Stimulated activated effector memory CD8-positive, alpha-beta T cell treated with anti-CD3 and anti-CD28 coated beads, Interleukin-12 subunit alpha, Interleukin-12 subunit beta, amount 100 ng/mL, for 72 hours (primary cell): Measurements from ENCODE around the gene SLAMF8.

ENCODE experiments used
- ATAC-seq: fragments of 150-1000 bp; cut with Tn5 transposase; 2 replicates; pipeline ENCODE4 v1.10.0; 2021
- DNase-seq, 2 donors: peaks; one replicate each; pipeline ENCODE4 v3.0.0; 2021 to 2022; ENCODE audit warnings: low spot score in 2 of 2
- H3K27ac Mint-ChIP-seq: one replicate; pipeline ENCODE4 v1.8.0; 2022; ENCODE audit warnings: mild to moderate bottlenecking, mixed read lengths
- H3K36me3 Mint-ChIP-seq: one replicate; pipeline ENCODE4 v1.8.0; 2022; ENCODE audit warnings: mild to moderate bottlenecking, mixed read lengths
- H3K4me1 Mint-ChIP-seq: one replicate; pipeline ENCODE4 v1.8.0; 2022; ENCODE audit warnings: mixed read lengths
- H3K4me3 Mint-ChIP-seq: one replicate; pipeline ENCODE4 v1.8.0; 2022; ENCODE audit warnings: mild to moderate bottlenecking, mixed read lengths
- H3K9me3 Mint-ChIP-seq: one replicate; pipeline ENCODE4 v1.8.0; 2022; ENCODE audit warnings: mixed read lengths

Gene SLAMF8

GRCh38 chr1:159826441-159827101 is at the start of gene SLAMF8:
Gene SLAMF8, plus strand, starts transcription at chr1:159826873. Its CDS starts 26 bp downstream, at chr1:159826899.
- H3K4me1 Mint-ChIP-seq: peaks cover 87% of the 10 kb centered on the region

GRCh38 chr1:159778266-159778665 is 48.4 kb upstream of the SLAMF8 start:
- H3K36me3 Mint-ChIP-seq: no peaks in the 10 kb centered on the region
- no peak for ATAC-seq
- no peak overlapping the region for H3K27ac Mint-ChIP-seq
- no peak overlapping the region for H3K4me3 Mint-ChIP-seq
- H3K4me1 Mint-ChIP-seq: peaks cover 15% of the 10 kb centered on the region
- no peaks in the 10 kb centered on the region for H3K9me3 Mint-ChIP-seq
- DNase-seq: no peak

More at GRCh38 chr1:159826441-159827101, at the start of gene SLAMF8:
- Mint-ChIP-seq H3K27ac (peak within 1 kb of the TSS; percentile 86), H3K36me3 (no peaks in the 10 kb centered on the region), H3K9me3 (no peaks in the 10 kb centered on the region), H3K4me3 (peak within 1 kb of the TSS; percentile 71)
- peak; percentile 38 to 86 for DNase-seq
- peak; percentile 94 for ATAC-seq

- Mint-ChIP-seq H3K4me3 (peak overlapping the region; percentile 69), H3K4me1 (peaks cover 26% of the 10 kb centered on the region), H3K27ac (peak overlapping the region; percentile 60), H3K36me3 (no peaks in the 10 kb centered on the region), H3K9me3 (no peaks in the 10 kb centered on the region)
- ATAC-seq (no peak), DNase-seq (no peak)
These were observed 47.2 kb upstream of the SLAMF8 start for GRCh38 chr1:159779403-159779851.

- H3K9me3 Mint-ChIP-seq: no peaks in the 10 kb centered on the region
- DNase-seq (peak; percentile 87 to 97), ATAC-seq (peak; percentile 98)
- H3K36me3 Mint-ChIP-seq: no peaks in the 10 kb centered on the region
- peaks cover 29% of the 10 kb centered on the region for H3K4me1 Mint-ChIP-seq
- peak within 1 kb of the TSS; percentile 69 for H3K4me3 Mint-ChIP-seq
- H3K27ac Mint-ChIP-seq: peak within 1 kb of the TSS; percentile 64
These were observed 45.8 kb upstream of the SLAMF8 start, which contains the start of gene DUSP23 for GRCh38 chr1:159780583-159781582. Gene DUSP23, plus strand, starts transcription at chr1:159780962. Its CDS starts 139 bp downstream, at chr1:159781101.

GRCh38 chr1:159781992-159782391 is 44.7 kb upstream of the SLAMF8 start:
- no peak for DNase-seq
- H3K9me3 Mint-ChIP-seq: no peaks in the 10 kb centered on the region
- no peak overlapping the region for H3K27ac Mint-ChIP-seq
- H3K4me1 Mint-ChIP-seq: peaks cover 29% of the 10 kb centered on the region
- no peak for ATAC-seq
- peak overlapping the region; percentile 69 for H3K4me3 Mint-ChIP-seq
- no peaks in the 10 kb centered on the region for H3K36me3 Mint-ChIP-seq

GRCh38 chr1:159783724-159784123 is 42.9 kb upstream of the SLAMF8 start:
- Mint-ChIP-seq H3K36me3 (no peaks in the 10 kb centered on the region), H3K4me1 (peaks cover 29% of the 10 kb centered on the region), H3K9me3 (no peaks in the 10 kb centered on the region), H3K4me3 (no peak overlapping the region), H3K27ac (no peak overlapping the region)
- DNase-seq (no peak), ATAC-seq (no peak)

GRCh38 chr1:159786465-159786864 is 40.2 kb upstream of the SLAMF8 start:
- ATAC-seq: no peak
- H3K4me3 Mint-ChIP-seq: no peak overlapping the region

GRCh38 chr1:159786966-159787365 is 39.7 kb upstream of the SLAMF8 start:
- Mint-ChIP-seq H3K9me3 (no peaks in the 10 kb centered on the region), H3K4me3 (no peak overlapping the region), H3K4me1 (peaks cover 20% of the 10 kb centered on the region), H3K27ac (no peak overlapping the region), H3K36me3 (no peaks in the 10 kb centered on the region)
- no peak for DNase-seq
- no peak for ATAC-seq

More at GRCh38 chr1:159786465-159786864, 40.2 kb upstream of the SLAMF8 start:
- H3K9me3 Mint-ChIP-seq: no peaks in the 10 kb centered on the region
- DNase-seq: no peak
- H3K36me3 Mint-ChIP-seq: no peaks in the 10 kb centered on the region
- H3K4me1 Mint-ChIP-seq: peaks cover 25% of the 10 kb centered on the region
- no peak overlapping the region for H3K27ac Mint-ChIP-seq

- DNase-seq: no peak
- no peaks in the 10 kb centered on the region for H3K9me3 Mint-ChIP-seq
- H3K27ac Mint-ChIP-seq: no peak overlapping the region
- peak; percentile 21 for ATAC-seq
- H3K36me3 Mint-ChIP-seq: no peaks in the 10 kb centered on the region
- H3K4me1 Mint-ChIP-seq: no peaks in the 10 kb centered on the region
- no peak overlapping the region for H3K4me3 Mint-ChIP-seq
These were observed 36.3 kb upstream of the SLAMF8 start for GRCh38 chr1:159790237-159790917.

- Mint-ChIP-seq H3K27ac (no peak overlapping the region), H3K36me3 (no peaks in the 10 kb centered on the region), H3K9me3 (no peaks in the 10 kb centered on the region), H3K4me3 (no peak overlapping the region), H3K4me1 (no peaks in the 10 kb centered on the region)
- no peak for DNase-seq
- ATAC-seq: no peak
These were observed 35.6 kb upstream of the SLAMF8 start for GRCh38 chr1:159791031-159791430.

- Mint-ChIP-seq H3K4me1 (no peaks in the 10 kb centered on the region), H3K36me3 (no peaks in the 10 kb centered on the region), H3K9me3 (no peaks in the 10 kb centered on the region), H3K4me3 (no peak overlapping the region), H3K27ac (no peak overlapping the region)
- ATAC-seq (no peak), DNase-seq (no peak)
These were observed 35.2 kb upstream of the SLAMF8 start for GRCh38 chr1:159791461-159791860.

- DNase-seq (no peak), ATAC-seq (no peak)
These were observed 31.1 kb upstream of the SLAMF8 start for GRCh38 chr1:159795534-159795933.

GRCh38 chr1:159798893-159799292 is 27.8 kb upstream of the SLAMF8 start:
- no peak overlapping the region for H3K27ac Mint-ChIP-seq
- H3K4me3 Mint-ChIP-seq: no peak overlapping the region
- H3K36me3 Mint-ChIP-seq: no peaks in the 10 kb centered on the region
- DNase-seq (peak in 1 of 2 donors; percentile 59), ATAC-seq (peak; percentile 62)
- H3K4me1 Mint-ChIP-seq: peaks cover 53% of the 10 kb centered on the region
- H3K9me3 Mint-ChIP-seq: no peaks in the 10 kb centered on the region

More at GRCh38 chr1:159795534-159795933, 31.1 kb upstream of the SLAMF8 start:
- Mint-ChIP-seq H3K36me3 (no peaks in the 10 kb centered on the region), H3K9me3 (no peaks in the 10 kb centered on the region), H3K27ac (no peak overlapping the region), H3K4me3 (no peak overlapping the region), H3K4me1 (peaks cover 20% of the 10 kb centered on the region)

- DNase-seq: no peak
- peaks cover 59% of the 10 kb centered on the region for H3K4me1 Mint-ChIP-seq
- H3K27ac Mint-ChIP-seq: peak overlapping the region; percentile 92
- peak overlapping the region; percentile 59 for H3K4me3 Mint-ChIP-seq
- ATAC-seq: no peak
- H3K9me3 Mint-ChIP-seq: no peaks in the 10 kb centered on the region
- H3K36me3 Mint-ChIP-seq: no peaks in the 10 kb centered on the region
These were observed 27.2 kb upstream of the SLAMF8 start for GRCh38 chr1:159799446-159799985.
